GM21515 (cell line): ENCODE measurements around the gene S100A2.

Experiments
- ATAC-seq: cut with Tn5 transposase; IDR thresholded peaks from one replicate; pipeline ENCODE4 v1.9.1; 2021; ENCODE audit not compliant: unreplicated experiment

S100A2 gene

GRCh38 chr1:153546796-153547559 lies 18.7 kb downstream of the S100A2 start:
- ATAC-seq, result no peak

DNA sequence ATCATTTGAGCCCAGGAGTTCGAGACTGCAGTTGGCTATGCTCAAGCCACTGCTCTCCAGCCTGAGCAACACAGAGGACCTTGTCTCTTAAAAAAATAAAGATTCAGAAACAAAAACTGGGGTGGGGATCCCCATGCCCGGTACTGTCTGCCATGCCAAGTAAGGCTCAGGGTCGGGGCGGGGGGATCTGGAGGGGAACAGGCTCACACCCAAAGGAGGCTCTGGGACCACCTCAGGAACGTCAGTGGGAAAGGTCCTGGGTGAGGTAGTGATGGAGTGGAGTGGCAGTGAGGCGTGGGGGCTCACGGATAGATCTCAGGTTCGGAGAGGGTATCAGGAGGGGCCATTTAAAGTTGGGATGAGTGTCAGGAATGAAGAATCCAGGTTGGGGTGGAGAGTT lies 19.3 kb downstream of the S100A2 start:
- no peak for ATAC-seq

DNA sequence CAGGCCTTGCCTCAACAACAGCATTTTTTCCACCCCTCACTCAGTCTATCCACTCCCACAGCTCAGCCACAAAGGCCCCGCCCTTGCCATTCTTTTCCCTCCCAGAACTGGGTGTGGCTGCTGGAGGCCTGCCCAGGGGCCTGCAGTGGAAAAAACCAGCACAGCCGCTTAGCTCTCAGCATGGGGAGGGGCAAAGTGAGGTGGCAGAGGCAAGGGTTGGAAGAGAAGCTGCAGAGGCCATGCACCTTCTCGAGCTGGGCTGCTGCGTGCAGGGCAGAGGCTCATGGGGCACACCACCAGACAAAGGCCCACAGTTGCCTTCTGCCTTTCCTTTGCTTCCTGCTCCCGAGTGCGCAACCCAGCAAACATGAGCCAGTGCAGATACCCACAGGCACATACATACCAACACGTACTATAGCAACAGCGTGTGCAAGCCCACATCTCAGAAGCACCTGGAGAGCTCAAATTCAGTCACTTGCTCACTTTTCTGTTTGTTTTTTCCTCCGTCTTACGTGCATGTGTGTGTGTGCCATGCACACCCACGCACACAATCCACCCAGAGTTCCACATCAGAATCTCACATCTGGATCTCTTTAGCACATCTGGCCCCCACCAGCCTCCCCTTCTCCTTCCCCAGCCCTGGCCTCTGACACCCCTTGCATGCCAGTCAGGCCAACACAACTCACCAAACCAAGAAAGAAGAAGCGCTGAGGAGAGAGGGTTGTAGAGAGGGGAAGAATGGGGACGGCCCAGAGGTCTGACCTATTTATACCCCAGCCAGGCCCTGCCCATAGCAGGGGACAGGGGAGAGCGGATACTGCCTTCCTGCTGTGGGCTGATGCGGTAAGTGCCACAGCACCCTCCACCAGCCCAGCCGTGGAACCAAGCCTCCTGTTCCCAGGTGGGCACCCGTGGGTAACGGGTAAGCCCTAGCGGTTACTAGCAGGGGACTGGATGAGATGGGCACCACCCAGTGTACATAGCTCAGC lies 20.3 kb downstream of the S100A2 start, which contains the start of gene S100A4:
TSS of gene S100A4 (minus strand) at position 740 of the 989 bp plus-strand sequence. CDS start 1,012 bp downstream, outside the sequence.
- no peak for ATAC-seq

DNA sequence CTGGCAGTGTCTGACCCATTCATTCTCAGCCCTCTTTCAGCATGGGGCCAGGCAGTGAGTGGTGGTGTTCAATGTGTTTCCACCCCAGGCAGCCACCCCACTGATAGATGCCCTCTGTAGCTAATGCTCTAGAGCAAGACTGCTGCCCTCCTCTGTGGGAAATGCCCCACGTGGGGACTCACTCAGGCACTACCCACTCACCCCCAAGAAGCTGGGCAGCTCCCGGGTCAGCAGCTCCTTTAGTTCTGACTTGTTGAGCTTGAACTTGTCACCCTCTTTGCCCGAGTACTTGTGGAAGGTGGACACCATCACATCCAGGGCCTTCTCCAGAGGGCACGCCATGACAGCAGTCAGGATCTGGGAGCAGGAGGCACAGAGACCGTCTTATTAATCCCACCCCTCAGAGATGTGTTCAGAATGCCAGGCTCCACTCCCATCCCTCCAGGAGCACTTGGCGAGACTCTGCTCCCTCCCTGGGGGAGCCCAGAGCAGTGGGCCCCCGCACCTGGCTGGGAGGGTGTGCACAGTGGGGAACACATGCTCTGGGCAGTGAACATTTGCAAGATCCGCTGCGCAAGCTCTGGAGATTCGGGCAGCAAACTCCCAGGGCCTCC lies 21.1 kb downstream of the S100A2 start:
- ATAC-seq, result no peak

- ATAC-seq, result no peak
Measured at GRCh38 chr1:153543736-153544135, 21.9 kb downstream of the S100A2 start.

DNA sequence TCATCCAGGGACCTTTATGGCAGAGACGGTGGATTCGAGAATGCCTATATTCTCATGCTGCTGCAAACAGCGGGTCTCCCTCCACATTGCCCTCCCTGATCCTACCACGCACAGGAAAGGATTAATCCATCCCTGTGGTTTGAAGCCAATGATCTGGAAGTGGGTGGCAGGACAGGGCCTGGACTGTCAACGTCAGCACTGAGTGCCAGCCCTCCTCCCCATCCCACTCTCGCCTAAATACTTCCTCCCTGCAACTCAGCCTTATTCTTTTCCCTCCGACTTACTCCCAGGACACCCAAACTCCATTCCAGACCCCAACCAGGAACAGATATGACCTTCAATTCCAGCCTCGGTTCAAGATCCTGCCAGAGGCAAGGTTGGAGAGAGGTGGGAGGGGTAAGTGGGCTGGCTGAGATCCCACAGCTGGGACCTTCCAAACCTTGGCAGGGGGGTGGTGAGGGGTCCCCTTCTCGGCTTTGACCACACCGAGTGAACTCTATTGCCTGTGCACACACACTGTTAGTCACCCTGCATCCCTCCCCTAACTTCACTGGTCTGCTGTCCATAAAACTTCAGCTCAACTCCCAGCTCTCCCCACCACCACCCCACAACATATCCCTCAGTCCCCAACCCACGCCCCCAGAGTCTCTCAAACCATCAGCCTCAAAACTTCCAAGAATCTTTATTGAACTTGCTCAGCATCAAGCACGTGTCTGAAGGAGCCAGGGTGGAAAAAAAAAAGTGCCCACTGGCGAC lies 22.5 kb downstream of the S100A2 start:
- ATAC-seq, result no peak

DNA sequence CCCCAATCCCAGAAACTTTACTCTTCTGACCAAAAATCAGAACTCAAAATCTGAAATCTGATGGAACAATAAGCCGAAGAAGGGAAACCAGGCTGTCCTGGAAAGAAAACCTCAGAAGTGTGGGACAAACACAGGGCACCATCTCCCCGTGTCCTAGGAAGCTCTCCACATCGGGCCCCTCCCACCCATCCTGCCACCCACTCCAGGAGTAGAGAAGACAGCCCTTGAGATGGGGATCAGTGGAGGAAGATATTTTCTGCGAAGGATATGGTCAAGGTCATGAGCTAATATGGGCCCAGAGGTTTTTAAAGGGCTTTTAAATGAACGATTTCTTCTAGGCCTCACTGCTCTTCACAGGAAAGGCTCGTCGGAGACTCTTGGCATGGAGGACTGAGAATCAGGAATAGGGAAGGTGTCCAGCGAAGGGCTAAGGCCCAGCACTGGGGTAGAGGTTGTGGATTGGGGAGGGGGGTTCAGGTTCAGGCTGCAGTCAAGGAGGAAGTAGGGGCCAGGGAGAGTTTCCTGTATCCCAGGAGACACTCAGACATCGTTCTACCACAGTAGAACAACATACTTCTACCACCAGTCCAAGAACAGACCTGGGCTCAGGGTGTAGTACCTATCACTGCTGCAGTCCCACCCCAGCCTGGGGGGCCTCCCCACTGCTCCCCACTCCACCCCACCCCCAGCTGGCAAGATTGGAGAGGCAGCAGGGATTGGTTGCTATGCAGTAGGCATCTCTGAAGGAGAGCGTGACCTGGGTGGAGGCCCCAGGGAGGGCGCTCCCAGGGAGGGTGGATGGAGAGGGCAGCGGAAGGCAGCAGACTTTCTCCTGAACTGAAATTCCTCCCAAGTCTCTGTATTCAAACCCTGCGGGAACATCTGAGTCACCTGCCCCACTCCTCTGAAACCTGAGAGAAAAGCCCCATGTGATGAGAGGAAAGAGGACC lies 23.7 kb downstream of the S100A2 start:
- no peak for ATAC-seq

GRCh38 chr1:153540394-153541361 lies 25.0 kb downstream of the S100A2 start, which contains the start of gene S100A5:
TSS of gene S100A5 (minus strand) at chr1:153540934. CDS start at chr1:153540191, 743 bp downstream.
- no peak for ATAC-seq

- no peak for ATAC-seq
Measured at GRCh38 chr1:153539395-153540093, 26.1 kb downstream of the S100A2 start.

DNA sequence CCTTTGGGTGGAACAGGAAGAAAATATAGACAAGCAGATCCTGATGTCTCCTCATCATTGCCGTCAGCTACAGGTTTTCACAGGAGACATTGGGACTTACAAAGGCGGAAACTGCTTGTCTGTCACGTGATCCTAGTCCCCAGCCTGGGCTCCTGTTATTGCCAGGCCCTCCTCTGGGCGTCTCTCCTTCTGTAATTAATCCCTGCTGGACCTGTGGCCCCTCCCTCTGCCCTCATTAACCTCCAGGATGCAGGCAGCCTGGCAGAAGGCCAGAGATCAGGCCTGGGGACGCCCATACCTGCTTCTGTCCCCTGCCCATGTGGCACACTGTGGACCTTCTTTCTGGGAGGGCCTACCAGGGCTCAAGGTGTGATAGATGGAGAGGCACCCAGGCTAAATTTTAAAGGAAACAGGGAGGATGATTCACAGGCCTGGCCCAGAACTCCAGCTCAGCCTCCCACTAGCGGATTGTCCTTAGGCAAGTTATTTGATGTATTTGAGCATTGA lies 27.3 kb downstream of the S100A2 start:
- ATAC-seq, result no peak

- ATAC-seq, result no peak
Measured at GRCh38 chr1:153537376-153537730, 28.3 kb downstream of the S100A2 start.

- ATAC-seq, result no peak
Measured at GRCh38 chr1:153536671-153537375, 28.8 kb downstream of the S100A2 start.

- ATAC-seq, result no peak
Measured at GRCh38 chr1:153536012-153536670, 29.5 kb downstream of the S100A2 start.

DNA sequence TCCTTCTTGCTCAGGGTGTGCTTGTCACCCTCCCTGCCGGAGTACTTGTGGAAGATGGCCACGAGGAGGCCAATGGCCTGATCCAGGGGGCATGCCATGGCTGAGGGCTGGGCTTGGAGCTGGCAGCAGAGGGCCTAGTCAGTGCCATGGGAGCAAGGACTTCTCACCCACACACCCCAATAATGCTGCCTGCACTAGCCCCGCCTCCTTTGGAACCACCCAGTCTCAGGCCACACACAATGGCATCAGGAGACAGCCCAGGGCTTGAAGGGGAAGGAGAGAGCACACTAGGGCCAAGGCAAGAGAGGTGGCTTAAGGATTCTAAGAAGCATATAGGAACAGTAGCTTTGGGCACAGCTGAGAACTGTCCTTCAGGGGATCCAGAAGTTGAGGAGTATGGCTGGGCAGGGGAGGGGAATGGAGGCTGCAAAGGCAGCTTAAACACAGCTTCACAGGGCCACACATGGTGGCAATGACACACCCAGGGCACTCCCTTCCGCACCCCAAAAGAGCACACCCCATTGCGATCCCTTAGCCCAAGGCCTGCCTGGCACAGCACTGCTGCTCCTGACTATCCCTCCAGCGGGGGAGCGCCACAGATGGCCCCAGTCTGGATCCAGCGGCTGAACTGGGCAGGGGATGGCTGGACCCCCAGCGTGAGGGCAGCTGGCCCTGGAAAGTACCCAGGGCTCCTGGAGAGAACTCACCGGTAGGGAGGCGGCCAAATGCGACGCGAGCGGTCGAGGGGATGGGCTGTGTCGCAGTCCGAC lies 30.2 kb downstream of the S100A2 start, which contains the start of gene S100A6:
TSS of gene S100A6 (minus strand) at position 750 of the 770 bp plus-strand sequence. CDS start at position 98, 652 bp downstream.
- no peak for ATAC-seq

DNA sequence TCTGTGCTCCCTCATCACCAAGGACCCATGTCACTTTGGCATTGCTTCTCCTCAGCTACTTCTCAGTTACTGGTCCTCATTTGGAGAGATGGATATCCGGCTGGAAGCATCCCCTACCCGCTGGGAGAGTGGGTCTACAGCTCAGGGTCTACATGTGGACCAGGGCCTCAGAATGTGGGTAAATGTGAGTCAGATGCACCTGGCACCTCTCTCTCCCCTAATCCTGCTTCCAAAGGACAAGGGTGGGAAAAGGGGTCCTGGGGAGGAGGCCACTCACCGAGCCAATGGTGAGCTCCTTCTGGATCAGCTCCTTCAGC lies 30.8 kb downstream of the S100A2 start:
- no peak for ATAC-seq
